Measurements from ENCODE around the gene CBL. TPM values are rescaled to one million over a fixed set of nuclear protein-coding genes. Genes with fewer than 3 reads are reported as not detected.
A peak's percentile ranks its signal among the peaks of the same experiment; 100 is the strongest.

CBL gene
- total RNA-seq, 2 donors from 2014 or later, result 29.1 to 50.5 TPM

- ATAC-seq (peak; percentile 51 to 62), DNase-seq (ENCODE audit: low spot score) (no peak)
- no peaks in the 10 kb centered on the region for H3K9me3 Mint-ChIP-seq
- peak overlapping the region; percentile 70 to 81 for H3K27ac Mint-ChIP-seq
- H3K36me3 Mint-ChIP-seq, result no peaks in the 10 kb centered on the region
- H3K4me3 Mint-ChIP-seq, result peak overlapping the region; percentile 87
- peaks cover 12 to 25% of the 10 kb centered on the region in 2 donors for H3K4me1 Mint-ChIP-seq (ENCODE audit: low read depth in 2 of 2)
- H3K27me3 Mint-ChIP-seq, result peaks cover 16 to 18% of the 10 kb centered on the region in 2 donors
Measured at GRCh38 chr11:119318240-119319135, 112.3 kb downstream of the CBL start.

- no peaks in the 10 kb centered on the region for H3K36me3 Mint-ChIP-seq
- H3K27me3 Mint-ChIP-seq, result peaks cover 16% of the 10 kb centered on the region in 2 donors
- no peaks in the 10 kb centered on the region for H3K9me3 Mint-ChIP-seq
- no peak for DNase-seq (ENCODE audit: low spot score)
- H3K4me3 Mint-ChIP-seq, result peak overlapping the region; percentile 87
- no peak for ATAC-seq
- peaks cover 12 to 29% of the 10 kb centered on the region in 2 donors for H3K4me1 Mint-ChIP-seq (ENCODE audit: low read depth in 2 of 2)
- H3K27ac Mint-ChIP-seq, result peak overlapping the region; percentile 70 to 81
Measured at GRCh38 chr11:119319136-119319699, 113.1 kb downstream of the CBL start.

GRCh38 chr11:119319700-119320239 lies 113.6 kb downstream of the CBL start:
- H3K4me3 Mint-ChIP-seq, result peak overlapping the region; percentile 80
- H3K27ac Mint-ChIP-seq, result peak overlapping the region in 1 of 2 donors; percentile 81
- no peak for DNase-seq (ENCODE audit: low spot score)
- no peaks in the 10 kb centered on the region for H3K9me3 Mint-ChIP-seq
- peaks cover 12 to 29% of the 10 kb centered on the region in 2 donors for H3K4me1 Mint-ChIP-seq (ENCODE audit: low read depth in 2 of 2)
- no peaks in the 10 kb centered on the region for H3K36me3 Mint-ChIP-seq
- no peak for ATAC-seq
- H3K27me3 Mint-ChIP-seq, result peaks cover 11 to 16% of the 10 kb centered on the region in 2 donors

GRCh38 chr11:119320240-119320775 lies 114.2 kb downstream of the CBL start:
- H3K27ac Mint-ChIP-seq, result peak overlapping the region in 1 of 2 donors; percentile 81

GRCh38 chr11:119320776-119321524 lies 114.8 kb downstream of the CBL start:
- Mint-ChIP-seq H3K9me3 (no peaks in the 10 kb centered on the region), H3K4me3 (peak overlapping the region; percentile 74), H3K27me3 (peaks cover 10 to 16% of the 10 kb centered on the region in 2 donors), H3K4me1 (ENCODE audit: low read depth in 2 of 2) (peaks cover 12 to 29% of the 10 kb centered on the region in 2 donors), H3K36me3 (no peaks in the 10 kb centered on the region), H3K27ac (peak overlapping the region in 1 of 2 donors; percentile 67)
- DNase-seq (ENCODE audit: low spot score) (peak; percentile 78), ATAC-seq (peak; percentile 83 to 84)

More at GRCh38 chr11:119320240-119320775, 114.2 kb downstream of the CBL start:
- H3K4me3 Mint-ChIP-seq, result peak overlapping the region; percentile 80
- no peak for ATAC-seq
- no peaks in the 10 kb centered on the region for H3K36me3 Mint-ChIP-seq
- H3K9me3 Mint-ChIP-seq, result no peaks in the 10 kb centered on the region
- peaks cover 12 to 29% of the 10 kb centered on the region in 2 donors for H3K4me1 Mint-ChIP-seq (ENCODE audit: low read depth in 2 of 2)
- peaks cover 10 to 16% of the 10 kb centered on the region in 2 donors for H3K27me3 Mint-ChIP-seq
- DNase-seq (ENCODE audit: low spot score), result no peak

GRCh38 chr11:119322360-119322739 lies 116.2 kb downstream of the CBL start:
- Mint-ChIP-seq H3K36me3 (no peaks in the 10 kb centered on the region), H3K27ac (no peak overlapping the region), H3K4me3 (no peak overlapping the region), H3K9me3 (no peaks in the 10 kb centered on the region), H3K27me3 (peaks cover 10 to 16% of the 10 kb centered on the region in 2 donors), H3K4me1 (ENCODE audit: low read depth in 2 of 2) (peaks cover 12 to 29% of the 10 kb centered on the region in 2 donors)
- DNase-seq (ENCODE audit: low spot score), result no peak
- ATAC-seq, result no peak

GRCh38 chr11:119322921-119323531 lies 116.9 kb downstream of the CBL start:
- no peak overlapping the region for H3K4me3 Mint-ChIP-seq
- H3K27ac Mint-ChIP-seq, result peak overlapping the region in 1 of 2 donors; percentile 17
- peaks cover 10 to 16% of the 10 kb centered on the region in 2 donors for H3K27me3 Mint-ChIP-seq
- ATAC-seq (no peak), DNase-seq (ENCODE audit: low spot score) (no peak)
- peaks cover 12 to 29% of the 10 kb centered on the region in 2 donors for H3K4me1 Mint-ChIP-seq (ENCODE audit: low read depth in 2 of 2)
- H3K9me3 Mint-ChIP-seq, result no peaks in the 10 kb centered on the region
- no peaks in the 10 kb centered on the region for H3K36me3 Mint-ChIP-seq

GRCh38 chr11:119323532-119324033 lies 117.4 kb downstream of the CBL start:
- Mint-ChIP-seq H3K4me3 (no peak overlapping the region), H3K27ac (peak overlapping the region in 1 of 2 donors; percentile 17)

GRCh38 chr11:119324189-119324588 lies 118.0 kb downstream of the CBL start:
- H3K36me3 Mint-ChIP-seq, result no peaks in the 10 kb centered on the region
- H3K9me3 Mint-ChIP-seq, result no peaks in the 10 kb centered on the region
- H3K27ac Mint-ChIP-seq, result no peak overlapping the region
- ATAC-seq, result no peak
- no peak overlapping the region for H3K4me3 Mint-ChIP-seq
- DNase-seq (ENCODE audit: low spot score), result no peak
- peaks cover 7 to 21% of the 10 kb centered on the region in 2 donors for H3K4me1 Mint-ChIP-seq (ENCODE audit: low read depth in 2 of 2)
- peaks cover 6 to 9% of the 10 kb centered on the region in 2 donors for H3K27me3 Mint-ChIP-seq

More at GRCh38 chr11:119323532-119324033, 117.4 kb downstream of the CBL start:
- ATAC-seq (no peak), DNase-seq (ENCODE audit: low spot score) (peak; percentile 73)
- Mint-ChIP-seq H3K36me3 (no peaks in the 10 kb centered on the region), H3K27me3 (peaks cover 9 to 15% of the 10 kb centered on the region in 2 donors), H3K4me1 (ENCODE audit: low read depth in 2 of 2) (peaks cover 11 to 27% of the 10 kb centered on the region in 2 donors), H3K9me3 (no peaks in the 10 kb centered on the region)

GRCh38 chr11:119329320-119329719 lies 123.2 kb downstream of the CBL start:
- ATAC-seq (no peak), DNase-seq (ENCODE audit: low spot score) (no peak)
- peaks cover 9% of the 10 kb centered on the region in 2 donors for H3K27me3 Mint-ChIP-seq
- H3K4me1 Mint-ChIP-seq (ENCODE audit: low read depth in 2 of 2), result peaks cover 7 to 14% of the 10 kb centered on the region in 2 donors
- H3K9me3 Mint-ChIP-seq, result no peaks in the 10 kb centered on the region
- H3K4me3 Mint-ChIP-seq, result no peak overlapping the region
- no peak overlapping the region for H3K27ac Mint-ChIP-seq
- H3K36me3 Mint-ChIP-seq, result no peaks in the 10 kb centered on the region

- peaks cover 13 to 22% of the 10 kb centered on the region in 2 donors for H3K4me1 Mint-ChIP-seq (ENCODE audit: low read depth in 2 of 2)
- ATAC-seq (no peak), DNase-seq (ENCODE audit: low spot score) (no peak)
- no peaks in the 10 kb centered on the region for H3K9me3 Mint-ChIP-seq
- peaks cover 9% of the 10 kb centered on the region in 2 donors for H3K27me3 Mint-ChIP-seq
- peaks cover 6% of the 10 kb centered on the region for H3K36me3 Mint-ChIP-seq
- H3K27ac Mint-ChIP-seq, result no peak overlapping the region
- H3K4me3 Mint-ChIP-seq, result no peak overlapping the region
Measured at GRCh38 chr11:119330237-119330636, 124.1 kb downstream of the CBL start.

GRCh38 chr11:119332111-119332765 lies 126.1 kb downstream of the CBL start:
- H3K27me3 Mint-ChIP-seq, result peaks cover 9% of the 10 kb centered on the region in 2 donors
- H3K4me1 Mint-ChIP-seq (ENCODE audit: low read depth in 2 of 2), result peaks cover 20 to 30% of the 10 kb centered on the region in 2 donors
- H3K9me3 Mint-ChIP-seq, result no peaks in the 10 kb centered on the region
- peak overlapping the region; percentile 90 to 97 for H3K27ac Mint-ChIP-seq
- DNase-seq (ENCODE audit: low spot score), result no peak
- peaks cover 6% of the 10 kb centered on the region for H3K36me3 Mint-ChIP-seq
- no peak for ATAC-seq
- H3K4me3 Mint-ChIP-seq, result peak overlapping the region; percentile 99

Measured in natural killer cell treated with Interleukin-12 subunit alpha and Interleukin-12 subunit beta and Interleukin-15 and Interleukin-18, amount 100 ng/mL, for 72 hours (primary cell).